Measurements from ENCODE around the gene SLC66A3.
A peak's percentile ranks its signal among the peaks of the same experiment; 100 is the strongest.

Gene SLC66A3

DNA sequence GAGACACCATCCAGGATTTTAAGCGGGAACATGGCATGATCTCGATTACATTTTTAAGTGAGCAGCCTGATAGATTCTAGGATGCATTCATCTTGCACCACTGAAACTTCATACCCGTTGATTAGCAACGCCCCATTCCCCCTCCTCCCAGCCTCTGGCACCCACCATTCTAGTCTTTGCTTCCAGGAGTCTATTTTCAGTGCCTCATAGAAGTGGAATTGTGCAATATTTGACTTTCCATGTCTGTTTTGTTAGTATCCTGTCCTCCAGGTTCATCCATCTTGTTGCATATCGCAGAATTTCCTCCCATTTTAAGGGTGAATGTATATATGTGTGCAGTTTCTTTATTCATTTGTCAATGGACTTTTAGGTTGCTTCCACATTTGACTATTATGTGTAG, 20.9 kb upstream of the SLC66A3 start:
- DNase-seq (ENCODE audit: low read depth in 2 of 2, low spot score in 1 of 2) = no peak

DNA sequence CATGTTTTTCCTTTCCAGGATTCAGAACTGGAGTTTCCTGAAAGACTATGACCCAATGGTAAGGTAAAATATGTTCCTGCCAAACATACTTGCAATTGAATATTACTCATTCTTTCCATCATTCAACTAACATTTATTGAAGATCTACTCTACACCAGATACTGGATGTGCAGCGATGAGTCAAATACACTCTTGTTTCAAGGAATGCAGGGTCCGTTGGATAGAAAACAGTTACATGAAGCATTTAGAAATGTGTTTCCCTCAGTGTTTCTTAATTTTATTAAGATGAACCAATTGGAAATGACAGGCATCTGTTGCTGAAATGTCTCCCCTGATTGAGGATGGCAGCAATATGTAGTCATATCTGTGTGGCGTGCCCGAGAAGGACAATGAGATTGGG, 14.8 kb upstream of the SLC66A3 start:
- DNase-seq (ENCODE audit: low read depth in 2 of 2, low spot score in 1 of 2) = no peak

DNA sequence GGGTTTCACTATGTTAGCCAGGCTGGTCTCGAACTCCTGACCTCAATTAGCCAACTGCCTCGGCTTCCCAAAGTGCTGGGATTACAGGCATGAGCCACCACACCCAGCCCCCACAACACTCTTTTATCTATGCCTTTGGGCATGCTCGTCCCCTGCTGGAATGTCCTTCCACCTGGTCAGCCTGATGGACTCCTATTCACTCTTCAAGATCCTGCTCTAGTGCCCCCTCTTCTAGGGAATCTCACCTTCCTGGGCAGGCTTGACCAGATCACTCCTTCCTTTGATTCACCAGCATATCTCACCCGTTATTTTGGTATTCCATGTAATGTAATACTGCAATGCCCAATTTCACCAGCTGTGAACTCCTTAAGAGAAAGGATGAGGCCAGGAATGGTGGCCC, 13.9 kb upstream of the SLC66A3 start:
- DNase-seq (ENCODE audit: low read depth in 2 of 2, low spot score in 1 of 2) = no peak

DNA sequence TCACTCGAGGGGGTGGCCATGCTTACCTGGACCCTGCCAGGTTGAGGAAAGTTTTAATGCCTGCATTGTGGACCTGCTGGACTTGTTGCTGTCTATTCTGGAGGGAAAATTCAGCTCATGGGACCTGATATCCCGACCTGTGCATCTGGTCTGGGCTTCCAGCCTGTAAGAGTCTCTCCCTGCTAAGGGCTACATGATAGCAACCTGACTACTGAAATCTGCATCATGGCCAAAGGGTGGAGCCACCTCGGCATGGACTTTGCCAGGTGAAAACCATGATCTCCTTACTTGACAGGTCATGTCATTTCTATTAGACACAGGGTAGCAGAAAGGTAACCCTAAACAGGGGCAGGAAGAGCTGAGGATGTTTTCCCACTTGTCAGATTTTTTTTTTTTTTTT, 12.9 kb upstream of the SLC66A3 start:
- DNase-seq (ENCODE audit: low read depth in 2 of 2, low spot score in 1 of 2) = no peak

DNA sequence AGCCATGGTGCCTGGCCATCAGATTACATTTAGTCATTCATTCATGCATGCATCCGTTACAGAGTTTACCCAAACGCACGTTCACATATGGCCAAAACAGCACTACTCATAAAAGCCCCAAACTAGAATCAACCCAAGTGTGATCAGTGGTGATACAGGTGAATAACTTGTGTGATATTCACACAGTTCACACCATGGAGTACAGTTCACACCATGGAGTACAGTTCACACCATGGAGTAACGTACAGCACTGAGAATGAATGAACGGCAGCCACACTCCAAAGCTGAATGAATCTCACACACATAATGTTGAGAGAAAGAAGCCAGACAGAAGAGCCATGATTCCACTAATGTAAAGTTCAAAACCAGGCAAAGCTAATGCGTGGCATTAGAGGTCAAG, 12.3 kb upstream of the SLC66A3 start:
- DNase-seq (ENCODE audit: low read depth in 2 of 2, low spot score in 1 of 2) = no peak

DNA sequence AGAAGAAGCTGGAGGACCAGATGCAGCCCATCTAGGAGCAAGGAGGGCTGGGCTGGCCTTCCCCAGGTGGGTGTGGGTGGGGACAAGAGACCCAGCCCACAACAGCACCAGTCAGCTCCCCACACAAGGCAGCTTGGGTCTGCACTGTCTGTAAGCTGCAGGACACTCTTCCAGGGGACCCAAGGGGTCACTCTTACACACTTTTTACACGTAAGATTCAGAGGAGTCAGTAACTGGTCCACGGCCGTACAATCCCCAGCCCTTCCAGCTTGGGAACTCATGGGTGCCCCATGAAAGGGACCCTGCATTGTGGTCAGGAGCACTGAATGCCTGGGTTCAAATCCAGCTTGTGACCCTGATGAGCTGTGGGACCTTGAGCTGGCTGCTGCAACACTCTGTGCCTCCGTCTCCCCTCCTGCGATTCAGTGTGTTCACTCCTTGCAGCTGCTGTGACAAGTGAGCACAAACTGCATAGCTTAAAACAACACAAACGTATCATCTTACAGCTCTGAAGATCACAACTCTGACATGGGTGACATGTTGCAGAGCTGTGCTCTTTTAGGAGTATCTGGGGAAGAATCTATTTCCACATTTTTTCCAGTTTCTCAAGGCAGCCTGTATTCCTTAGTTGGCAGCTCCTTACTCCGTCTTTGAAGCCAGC, 11.1 kb upstream of the SLC66A3 start:
- no peak for DNase-seq (ENCODE audit: low read depth in 2 of 2, low spot score in 1 of 2)

DNA sequence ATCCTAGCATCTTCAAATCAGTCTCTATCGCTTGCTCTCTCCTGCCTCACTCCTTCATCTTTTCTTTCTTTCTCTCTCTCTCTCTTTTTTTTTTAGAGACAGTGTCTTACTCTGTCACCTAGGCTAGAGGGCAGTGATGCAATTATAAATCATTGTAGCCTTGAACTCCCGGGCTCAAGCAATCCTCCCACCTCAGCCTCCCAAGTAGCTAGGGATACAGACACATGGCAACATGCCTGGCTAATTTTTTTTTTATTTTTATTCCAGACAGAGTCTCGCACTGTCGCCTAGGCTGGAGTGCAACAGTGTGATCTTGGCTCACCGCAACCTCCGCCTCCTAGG, 10.6 kb upstream of the SLC66A3 start:
- DNase-seq (ENCODE audit: low read depth in 2 of 2, low spot score in 1 of 2) = no peak

DNA sequence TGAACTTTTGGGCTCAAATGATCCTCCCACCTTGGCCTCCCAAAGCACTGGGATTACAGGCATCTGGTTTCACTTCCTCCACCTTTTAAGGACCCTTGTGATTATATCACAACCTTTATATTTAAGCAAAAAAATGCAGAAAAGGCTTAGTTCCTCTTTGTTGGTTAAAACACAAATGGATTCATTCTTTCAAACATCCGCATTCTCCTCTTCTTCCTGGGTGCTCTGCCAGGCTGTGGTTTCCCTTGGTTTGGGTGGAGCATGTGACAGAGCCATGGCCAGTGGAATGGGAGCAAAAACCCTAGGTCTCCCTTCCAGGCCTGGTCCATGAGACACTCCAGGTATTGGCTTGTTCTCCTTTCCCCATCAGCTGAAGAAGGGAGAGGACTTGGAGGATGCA, 9.9 kb upstream of the SLC66A3 start:
- DNase-seq (ENCODE audit: low read depth in 2 of 2, low spot score in 1 of 2) = no peak

DNA sequence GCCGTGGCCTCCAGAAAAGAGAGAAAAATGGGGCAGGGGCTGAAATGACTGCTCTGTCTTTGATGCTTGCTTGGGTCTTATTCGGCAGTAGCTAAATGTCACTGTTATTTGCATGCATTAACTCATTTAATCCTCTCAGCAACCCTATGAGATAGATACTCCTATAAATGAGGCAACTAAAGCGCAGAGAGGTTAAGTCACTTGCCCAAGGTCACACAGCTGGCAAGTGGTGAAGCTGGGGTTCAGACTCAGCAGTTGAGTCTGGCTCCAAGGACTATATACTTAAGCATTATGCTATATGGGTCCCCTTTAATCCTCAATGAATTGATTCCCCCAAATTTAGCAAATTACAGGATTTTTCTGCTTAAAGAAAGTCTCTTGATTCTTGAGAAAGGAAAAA, 9.2 kb upstream of the SLC66A3 start:
- no peak for DNase-seq (ENCODE audit: low read depth in 2 of 2, low spot score in 1 of 2)

DNA sequence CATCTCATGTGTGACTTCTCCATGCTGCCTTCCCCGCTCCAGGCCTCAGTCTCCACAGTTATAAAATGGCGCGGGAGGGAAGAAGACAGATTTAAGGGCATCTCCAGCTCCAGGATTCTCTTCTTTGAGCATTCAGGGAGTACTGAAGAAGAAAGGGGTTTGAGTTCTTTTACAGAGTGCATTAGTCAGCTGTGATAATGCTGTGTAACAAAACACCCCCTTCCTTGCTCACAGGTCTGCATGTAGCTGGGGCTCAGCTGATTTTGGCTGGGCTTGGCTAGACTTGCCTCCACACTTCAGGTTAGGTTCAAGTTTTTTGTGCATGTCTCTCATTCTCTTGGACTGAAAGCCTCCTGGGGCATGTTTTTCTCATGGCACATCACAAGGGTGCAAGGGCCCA, 8.0 kb upstream of the SLC66A3 start:
- DNase-seq (ENCODE audit: low read depth in 2 of 2, low spot score in 1 of 2) = no peak

DNA sequence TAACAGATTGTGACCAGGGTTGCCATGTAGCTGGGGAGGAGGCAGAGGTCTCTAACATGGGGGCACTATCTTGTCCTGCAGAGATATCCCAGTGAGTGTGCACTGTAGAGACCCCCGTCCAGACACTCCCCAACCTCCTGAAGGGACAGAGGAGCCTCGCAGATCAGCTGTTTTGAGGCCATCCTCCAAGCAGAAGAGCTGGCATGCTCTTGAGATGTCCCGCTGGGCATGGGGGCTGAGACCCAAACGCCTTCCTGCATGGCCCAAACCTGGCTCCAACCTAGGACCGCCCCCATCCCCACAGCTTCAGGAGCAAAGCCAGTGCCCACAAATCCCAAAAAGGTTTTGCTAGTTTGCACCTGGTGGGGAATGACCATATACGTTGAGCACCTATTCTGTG, 2.7 kb upstream of the SLC66A3 start:
- DNase-seq (ENCODE audit: low read depth in 2 of 2, low spot score in 1 of 2) = no peak

DNA sequence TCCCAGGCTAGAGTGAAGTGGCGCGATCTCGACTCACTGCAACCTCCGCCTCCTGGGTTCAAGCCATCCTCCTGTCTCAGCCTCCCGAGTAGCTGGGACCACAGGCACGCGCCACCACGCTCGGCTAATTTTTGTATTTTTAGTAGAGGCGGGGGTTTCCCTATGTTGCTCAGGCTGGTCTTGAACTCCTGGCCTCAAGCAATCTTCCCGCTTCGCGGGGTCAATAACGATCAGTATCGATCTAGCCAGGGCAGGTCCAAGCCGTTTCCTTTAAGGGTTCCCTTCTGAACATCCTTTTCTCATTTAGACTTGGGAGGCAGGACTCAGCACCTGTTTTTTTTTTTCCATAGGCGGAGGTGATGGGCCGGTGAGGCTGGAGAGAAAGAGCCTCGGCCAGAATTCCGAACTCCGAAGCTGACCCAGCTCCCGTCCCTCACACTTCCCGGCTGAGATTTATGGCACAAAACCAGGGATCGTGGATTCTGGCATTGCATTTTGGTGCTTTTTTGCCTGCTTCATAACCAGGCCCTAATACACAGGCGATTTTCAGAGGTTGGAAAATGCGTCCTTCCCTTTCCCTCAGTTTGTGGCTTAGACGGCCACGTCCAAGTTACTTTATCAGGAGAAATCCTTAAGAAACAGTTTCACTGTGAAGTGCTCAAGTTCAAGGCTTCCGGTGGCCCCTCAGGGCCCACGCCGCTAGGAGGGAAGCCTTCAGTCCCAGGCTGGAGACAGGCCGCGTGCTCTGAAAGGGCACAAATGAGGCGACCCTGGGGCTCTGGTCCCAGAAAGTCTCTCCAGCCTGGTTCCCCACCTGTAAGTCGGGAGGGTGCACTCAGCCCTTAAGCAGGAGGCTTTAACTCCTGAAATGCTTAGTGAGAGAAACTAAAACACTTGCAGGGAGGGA, 998 bp upstream of the SLC66A3 start:
- no peak for DNase-seq (ENCODE audit: low read depth in 2 of 2, low spot score in 1 of 2)

DNA sequence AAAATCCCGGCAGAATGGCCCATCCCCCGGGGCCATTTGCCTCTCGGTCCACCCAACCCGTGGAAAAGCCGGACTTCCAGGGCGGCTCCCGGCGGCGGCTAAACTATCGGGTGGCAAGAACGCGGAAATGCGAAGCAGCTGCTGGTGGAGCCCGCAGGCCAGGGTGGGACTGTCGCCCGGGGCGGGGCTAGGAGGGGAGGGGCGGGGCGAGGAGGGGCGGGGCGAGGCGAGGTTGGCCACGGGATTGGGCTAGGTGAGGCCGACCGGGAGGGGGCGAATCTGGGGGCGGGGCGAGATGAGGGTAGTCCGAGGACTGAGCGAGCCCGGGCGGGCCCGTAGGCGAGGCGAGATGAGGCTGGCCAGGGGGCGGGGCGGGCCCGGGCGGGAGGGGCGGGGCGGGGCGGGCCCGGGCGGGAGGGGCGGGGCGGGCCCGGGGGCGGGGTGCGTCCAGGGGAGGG, 315 bp upstream of the SLC66A3 start:
- DNase-seq (ENCODE audit: low read depth in 2 of 2, low spot score in 1 of 2) = peak; percentile 94 to 99

DNA sequence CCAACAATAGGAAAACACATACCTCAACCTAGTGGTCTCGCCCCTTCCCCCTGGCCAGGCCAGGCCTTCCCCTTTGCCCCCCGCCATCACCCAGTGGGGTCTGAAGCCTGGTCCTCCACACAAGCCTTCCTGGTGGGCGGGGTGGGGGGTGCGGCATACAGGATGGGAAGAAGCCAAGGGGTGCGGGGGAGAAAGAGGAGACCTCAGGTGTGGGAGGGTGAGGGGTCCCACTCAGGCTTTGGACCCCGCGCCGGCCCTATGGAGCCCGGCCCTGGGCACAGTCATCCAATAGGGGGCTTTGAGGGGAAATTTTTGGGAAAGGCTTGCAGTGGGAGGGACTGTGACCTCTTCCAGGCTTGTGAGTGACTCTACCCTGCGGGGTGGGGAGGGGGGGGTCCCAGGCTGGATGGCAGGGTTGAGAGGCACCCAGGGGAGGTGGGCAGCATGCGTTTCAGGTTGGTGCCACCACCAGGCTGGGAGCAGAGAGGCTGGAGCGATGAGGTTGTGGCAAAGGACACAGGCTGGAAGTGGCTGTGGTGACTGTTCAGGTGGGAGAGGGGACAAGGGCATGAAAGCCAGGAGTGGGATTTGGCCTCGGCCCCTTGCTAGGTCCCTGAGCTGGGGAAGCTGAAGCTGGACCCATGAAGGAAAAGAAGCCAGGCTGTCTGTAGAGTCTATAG, 1.3 kb downstream of the SLC66A3 start:
- DNase-seq (ENCODE audit: low read depth in 2 of 2, low spot score in 1 of 2) = no peak

DNA sequence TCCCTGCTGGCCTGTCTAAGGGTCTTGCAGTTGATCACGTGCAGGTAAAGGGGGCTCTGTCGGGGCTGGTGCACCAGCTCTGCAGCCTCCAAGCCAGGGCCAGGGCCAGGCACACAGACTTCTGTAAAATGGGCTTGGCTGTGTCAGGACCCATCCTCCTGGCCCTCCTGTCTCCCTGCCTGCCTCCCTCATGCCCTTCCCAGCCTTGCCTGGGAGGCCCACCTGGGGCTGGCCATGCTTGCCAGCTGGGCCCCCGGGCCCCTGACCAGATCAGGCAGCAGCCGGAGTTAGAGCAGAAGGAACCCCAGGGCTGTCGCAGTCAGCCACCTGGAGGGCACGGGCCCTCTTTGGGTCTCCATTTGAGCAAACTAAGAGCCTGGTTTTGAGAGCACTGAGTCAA, 2.0 kb downstream of the SLC66A3 start:
- DNase-seq (ENCODE audit: low read depth in 2 of 2, low spot score in 1 of 2) = no peak

DNA sequence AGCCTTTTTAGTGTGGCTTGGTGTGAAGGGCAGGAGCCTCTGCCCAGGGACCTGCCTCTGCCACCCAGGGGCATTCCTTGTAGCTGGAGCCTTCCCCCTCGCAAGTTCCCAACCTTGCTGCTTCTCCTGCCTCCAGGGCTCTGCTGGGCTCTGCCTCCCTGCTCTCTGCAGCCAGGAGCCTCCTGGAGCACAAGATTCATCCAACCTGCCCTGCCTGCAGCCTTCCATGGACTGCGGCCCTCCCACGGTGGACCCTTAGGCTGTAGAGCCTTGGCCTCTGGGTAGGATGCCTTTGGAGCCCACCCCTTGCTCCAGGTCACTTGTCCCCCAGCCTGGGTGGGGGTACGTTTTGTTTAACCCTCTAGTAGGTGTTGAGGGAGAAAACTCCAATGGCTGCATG, 2.5 kb downstream of the SLC66A3 start:
- DNase-seq (ENCODE audit: low read depth in 2 of 2, low spot score in 1 of 2) = no peak

DNA sequence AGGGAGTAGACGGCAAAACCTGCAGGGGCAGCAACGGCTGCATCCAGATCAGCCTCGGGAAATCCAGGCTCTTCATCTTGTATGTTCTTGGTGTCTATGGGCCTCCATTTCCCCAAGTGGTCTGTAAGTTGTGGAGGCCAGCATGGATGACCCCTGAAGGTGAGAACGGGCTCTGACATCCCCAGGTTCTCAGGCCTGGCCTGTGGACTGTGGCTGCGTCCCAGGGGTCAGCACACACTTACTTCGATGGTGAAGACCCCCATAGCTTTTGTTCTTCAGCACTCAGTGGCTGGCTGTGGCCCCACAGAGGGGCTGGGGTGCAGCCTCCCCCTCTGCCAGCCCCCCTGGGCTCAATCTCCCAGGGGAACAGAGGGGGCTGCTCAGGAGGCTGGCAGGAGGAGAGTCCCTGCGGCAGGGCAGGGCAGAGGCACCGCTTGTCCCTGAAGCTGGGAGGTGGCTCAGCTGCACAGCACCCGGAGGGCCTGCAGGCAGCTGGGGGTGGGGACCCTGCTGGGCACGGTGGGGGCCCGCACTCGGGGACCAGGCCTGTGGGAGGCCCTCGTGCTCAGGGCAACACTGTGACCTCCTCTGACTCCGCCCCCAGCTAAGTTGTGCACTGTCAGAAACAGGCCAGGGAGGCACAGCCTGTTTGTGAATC, 3.8 kb downstream of the SLC66A3 start:
- no peak for DNase-seq (ENCODE audit: low read depth in 2 of 2, low spot score in 1 of 2)

DNA sequence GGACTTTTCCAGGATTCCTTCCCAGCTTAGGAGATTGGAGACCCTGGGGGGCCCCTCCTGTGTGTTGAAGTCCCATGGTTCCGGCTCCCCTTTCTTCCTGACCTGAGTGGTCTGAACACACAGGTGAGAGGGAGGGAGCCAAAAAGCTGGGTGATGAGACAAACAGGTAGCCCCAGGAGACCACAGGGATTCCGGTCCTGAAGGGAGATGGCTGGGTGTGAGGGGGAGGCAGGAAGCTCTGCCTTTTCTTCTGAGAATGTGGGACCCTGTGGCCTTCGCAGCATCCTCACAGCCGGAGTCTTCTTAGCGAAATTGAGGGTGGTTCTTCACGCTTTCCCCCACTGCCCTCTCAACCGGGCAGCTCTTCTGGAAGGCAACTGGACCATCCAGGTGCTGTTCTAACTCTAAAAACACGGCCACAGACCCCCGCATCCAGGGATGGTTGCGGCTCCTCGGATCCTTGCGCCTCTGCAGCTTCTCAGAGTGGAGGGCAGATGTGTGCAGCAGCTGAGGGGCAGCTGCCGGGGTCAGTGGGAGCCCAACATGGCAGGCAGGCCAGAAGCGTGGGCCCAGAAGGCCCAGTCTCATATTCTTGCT, 4.4 kb downstream of the SLC66A3 start:
- no peak for DNase-seq (ENCODE audit: low read depth in 2 of 2, low spot score in 1 of 2)

DNA sequence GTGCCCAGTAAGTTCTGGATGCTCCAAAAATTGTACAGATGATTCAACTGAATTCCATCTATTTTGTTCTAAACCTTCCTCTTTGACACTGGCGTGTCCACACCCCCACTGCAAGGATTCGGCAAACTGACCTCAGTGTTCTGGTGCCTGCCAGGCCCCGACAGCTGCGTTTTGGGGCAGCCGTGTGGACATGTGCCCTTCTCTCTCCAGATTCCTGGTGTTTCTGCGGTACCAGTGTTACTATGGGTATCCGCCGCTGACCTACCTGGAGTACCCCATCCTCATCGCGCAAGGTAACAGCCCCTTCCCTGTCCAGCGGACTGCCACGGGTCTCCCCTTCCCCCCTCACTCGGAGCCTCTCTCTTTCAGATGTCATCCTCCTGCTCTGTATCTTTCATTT, 5.0 kb downstream of the SLC66A3 start:
- DNase-seq (ENCODE audit: low read depth in 2 of 2, low spot score in 1 of 2) = no peak

DNA sequence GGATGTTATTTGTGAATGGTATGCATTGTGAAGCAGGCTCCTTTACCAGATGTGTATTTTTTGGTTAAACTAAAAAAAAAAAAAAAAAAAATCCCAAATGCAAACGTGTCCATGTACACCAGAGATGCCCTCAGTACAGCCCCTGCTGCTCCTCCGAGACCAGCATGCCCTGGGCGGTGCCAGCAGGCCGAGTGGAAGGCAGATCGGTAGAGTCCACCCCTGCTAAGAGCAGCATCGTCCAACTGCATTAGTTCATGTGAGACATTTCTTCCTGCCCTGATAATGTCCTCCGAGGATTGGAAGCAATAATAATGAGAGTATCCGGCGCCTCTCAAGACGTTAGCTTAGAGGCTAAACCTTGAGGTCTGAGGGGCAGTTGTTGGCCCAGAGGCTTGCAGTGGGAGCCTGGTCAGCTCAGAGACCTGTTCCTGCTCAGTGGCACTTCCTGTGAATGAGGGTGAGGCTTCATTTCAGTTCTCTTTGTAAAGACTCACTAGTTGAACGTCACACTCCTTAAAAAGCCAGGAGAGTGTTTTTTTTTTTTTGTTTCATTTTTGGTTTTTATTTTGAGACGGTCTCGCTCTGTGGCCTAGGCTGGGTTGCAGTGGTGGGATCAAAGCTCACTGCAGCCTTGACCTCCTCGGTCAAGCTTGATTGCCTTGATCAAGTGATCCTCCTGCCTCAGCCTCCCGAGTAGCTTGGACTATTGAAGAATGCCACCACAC, 5.6 kb downstream of the SLC66A3 start:
- DNase-seq (ENCODE audit: low read depth in 2 of 2, low spot score in 1 of 2) = no peak

DNA sequence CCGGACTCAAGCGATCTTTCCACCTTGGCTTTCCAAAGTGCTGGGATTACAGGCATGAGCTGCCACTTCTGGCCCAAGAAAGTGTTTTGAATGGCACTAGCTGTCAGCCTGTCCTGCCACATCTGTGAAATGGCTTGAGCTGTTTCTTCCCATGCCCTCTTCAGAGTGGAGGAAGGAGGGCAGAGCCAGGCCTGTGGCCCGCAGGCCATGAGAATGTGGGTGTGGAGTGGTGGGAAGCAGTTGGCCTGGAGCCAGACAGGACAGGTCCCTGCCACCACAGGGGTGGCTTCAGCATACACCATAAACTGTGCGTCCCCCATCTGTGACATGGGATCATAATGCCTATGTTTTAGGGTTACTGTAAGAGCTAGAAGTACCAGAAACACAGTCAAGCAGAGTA, 6.5 kb downstream of the SLC66A3 start:
- no peak for DNase-seq (ENCODE audit: low read depth in 2 of 2, low spot score in 1 of 2)
